Measurements from ENCODE around the gene CARS2. TPM values are rescaled to one million over a fixed set of nuclear protein-coding genes. Genes with fewer than 3 reads are reported as not detected.

CARS2 gene
- total and polyA plus RNA-seq, 7 donors = 35.4 to 77.5 (median 45.7) TPM

- intact Hi-C loops (cut with DNase I) = loop anchor here (2.0 kb wide), 1 partner anchor 14 kb away; no protein-coding TSS in a partner anchor
- DNase-seq = no peak
- 89 to 90% methylated on average over 9 of the region's 9 CpGs for WGBS, 2 donors
- Histone ChIP-seq H3K9me3 (no peaks in the 10 kb centered on the region), H3K36me3 (peaks cover 0 to 47% (median 12%) of the 10 kb centered on the region in 4 donors), H3K27me3 (no peaks in the 10 kb centered on the region), H3K4me3 (no peak overlapping the region), H3K4me1 (peaks cover 0 to 16% (median 16%) of the 10 kb centered on the region in 4 donors), H3K27ac (peak overlapping the region in 1 of 4 donors; percentile 28)
- no peak for TF ChIP-seq EP300 (IDR thresholded peaks at IDR 0.05)
- no peak for TF ChIP-seq POLR2A (IDR thresholded peaks at IDR 0.05)
- TF ChIP-seq CTCF (IDR thresholded peaks at IDR 0.05) = no peak
- TF ChIP-seq POLR2AphosphoS5 (IDR thresholded peaks at IDR 0.05) = no peak
Measured at GRCh38 chr13:110689041-110689440, 16.9 kb downstream of the CARS2 start.

- H3K4me3 ChIP-seq = no peak overlapping the region
- no peak for DNase-seq
- intact Hi-C loops (cut with DNase I) = loop anchor here (2.0 kb wide), 1 partner anchor 15 kb away; no protein-coding TSS in a partner anchor
- peaks cover 2 to 42% (median 9%) of the 10 kb centered on the region in 4 donors for H3K36me3 ChIP-seq
- H3K4me1 ChIP-seq = peaks cover 0 to 23% (median 21%) of the 10 kb centered on the region in 4 donors
- peak overlapping the region in 2 of 4 donors; percentile 7 to 94 for H3K27ac ChIP-seq
- no peaks in the 10 kb centered on the region for H3K9me3 ChIP-seq
- no peak for TF ChIP-seq EP300 (IDR thresholded peaks at IDR 0.05)
- TF ChIP-seq POLR2AphosphoS5 (IDR thresholded peaks at IDR 0.05) = no peak
- TF ChIP-seq POLR2A (IDR thresholded peaks at IDR 0.05) = no peak
- no peak for TF ChIP-seq CTCF (IDR thresholded peaks at IDR 0.05)
- 95% methylated on average over 16 of the region's 16 CpGs for WGBS, 2 donors
- no peaks in the 10 kb centered on the region for H3K27me3 ChIP-seq
Measured at GRCh38 chr13:110687736-110688135, 18.2 kb downstream of the CARS2 start.

GRCh38 chr13:110685305-110686020 lies 20.5 kb downstream of the CARS2 start:
- H3K4me1 ChIP-seq = peaks cover 0 to 23% (median 21%) of the 10 kb centered on the region in 4 donors
- no peak for TF ChIP-seq CTCF (IDR thresholded peaks at IDR 0.05)
- peak; percentile 59 to 90 (median 80) for TF ChIP-seq POLR2AphosphoS5 (IDR thresholded peaks at IDR 0.05)
- TF ChIP-seq POLR2A (IDR thresholded peaks at IDR 0.05) = no peak
- peak; percentile 90 to 99 (median 96) for TF ChIP-seq EP300 (IDR thresholded peaks at IDR 0.05)
- WGBS, 2 donors = 48 to 77% methylated on average over 11 of the region's 11 CpGs
- H3K36me3 ChIP-seq = peaks cover 9 to 55% (median 18%) of the 10 kb centered on the region in 4 donors
- no peak overlapping the region for H3K4me3 ChIP-seq
- no peaks in the 10 kb centered on the region for H3K9me3 ChIP-seq
- intact Hi-C loops (cut with DNase I) = loop anchor here (2.0 kb wide), 1 partner anchor 29 kb away; no protein-coding TSS in a partner anchor
- peak overlapping the region; percentile 28 to 94 (median 85) for H3K27ac ChIP-seq
- no peaks in the 10 kb centered on the region for H3K27me3 ChIP-seq
- DNase-seq = peak; percentile 93

GRCh38 chr13:110684388-110685056 lies 21.4 kb downstream of the CARS2 start:
- intact Hi-C loops (cut with DNase I) = loop anchor here (2.0 to 5.0 kb wide), 2 partner anchors 30 to 42 kb away; no protein-coding TSS in a partner anchor
- H3K4me3 ChIP-seq = no peak overlapping the region
- H3K4me1 ChIP-seq = peaks cover 0 to 23% (median 19%) of the 10 kb centered on the region in 4 donors
- H3K27me3 ChIP-seq = no peaks in the 10 kb centered on the region
- no peak for DNase-seq
- peaks cover 9 to 63% (median 18%) of the 10 kb centered on the region in 4 donors for H3K36me3 ChIP-seq
- peak overlapping the region; percentile 28 to 94 (median 85) for H3K27ac ChIP-seq
- 54 to 82% methylated on average over 8 of the region's 8 CpGs for WGBS, 2 donors
- TF ChIP-seq POLR2AphosphoS5 (IDR thresholded peaks at IDR 0.05) = peak in 2 of 4 donors; percentile 13 to 31
- no peak for TF ChIP-seq CTCF (IDR thresholded peaks at IDR 0.05)
- TF ChIP-seq POLR2A (IDR thresholded peaks at IDR 0.05) = no peak
- TF ChIP-seq EP300 (IDR thresholded peaks at IDR 0.05) = peak in 3 of 4 donors; percentile 22 to 50 (median 48)
- no peaks in the 10 kb centered on the region for H3K9me3 ChIP-seq

All from sigmoid colon (tissue), 7 donors.